A549 (cell line): ENCODE data around the gene FAM163B. TPM values are rescaled to one million over a fixed set of nuclear protein-coding genes. Genes with fewer than 3 reads are reported as not detected.

Experiments used
- ATAC-seq, 2 experiments: fragments of 200-7000 bp in 1 of 2; fragments of >200 bp in 1 of 2; cut with Nextera tagmentation in 1 of 2; cut with Tn5 transposase in 1 of 2; 3 replicates each; pipeline versions ENCODE4 v1.8.0 to v1.9.1; 2018 to 2020; ENCODE audit warnings: mild to moderate bottlenecking in 1 of 2, moderate library complexity in 1 of 2
- CTCF ChIA-PET: fragments of 300-600 bp; sonication (Branson Sonifier 250); formaldehyde crosslinking; extraction: SDS; loops from one replicate; lab custom pipeline; 2021; ENCODE audit warnings: antibody characterized with exemption, inconsistent platforms; lab: Yijun Ruan, JAX
- POLR2A ChIA-PET: fragments of 350-600 bp; formaldehyde crosslinking; extraction: SDS; loops from one replicate; lab custom pipeline; 2021; ENCODE audit warnings: antibody characterized with exemption, inconsistent platforms; lab: Yijun Ruan, JAX
- DNase-seq, 2 experiments: peaks; one replicate each; pipeline versions ENCODE4 v3.0.0 to v3.0.0-alpha.2; 2011 to 2016; ENCODE audit warnings: low read depth in 1 of 2, low spot score in 1 of 2
- FAIRE-seq: peaks from 2 replicates; lab custom pipeline; 2011; peaks lifted over from hg19 to GRCh38; lab: Jason Lieb, UNC
- H3K27ac ChIP-seq, 2 experiments: fragments of >200 bp; sonication (Bioruptor Twin); formaldehyde crosslinking; 3 replicates each; pipeline ENCODE4 v1.5.1; 2016 to 2017
- H3K4me1 ChIP-seq: fragments of >200 bp; sonication (Bioruptor Twin); formaldehyde crosslinking; 3 replicates; pipeline ENCODE4 v1.6.1; 2016
- H3K4me2 ChIP-seq: fragments of >200 bp; sonication (Bioruptor Twin); formaldehyde crosslinking; 3 replicates; pipeline ENCODE4 v1.6.1; 2016
- H3K4me3 ChIP-seq: fragments of >200 bp; sonication (Bioruptor Twin); formaldehyde crosslinking; 3 replicates; pipeline ENCODE4 v1.5.1; 2016
- H3K9me3 ChIP-seq: fragments of >200 bp; sonication (Bioruptor Twin); formaldehyde crosslinking; 3 replicates; pipeline ENCODE4 v1.6.1; 2016
- CBX2 ChIP-seq: fragments of 200-600 bp; sonication (generic); IDR thresholded peaks from 2 replicates; pipeline ENCODE4 v1.6.1; 2016; ENCODE audit warnings: low read depth, mild to moderate bottlenecking, borderline replicate concordance
- CBX8 ChIP-seq: fragments of 200-600 bp; sonication (generic); IDR thresholded peaks from 2 replicates; pipeline ENCODE4 v1.6.1; 2016
- CHD4 ChIP-seq: fragments of 200-600 bp; sonication (generic); IDR thresholded peaks from 2 replicates; pipeline ENCODE4 v1.6.1; 2016; ENCODE audit warnings: antibody characterized with exemption, mild to moderate bottlenecking, borderline replicate concordance
- E2F6 ChIP-seq: IDR thresholded peaks from 2 replicates; pipeline ENCODE4 v1.6.1; 2012; ENCODE audit warnings: low read depth, borderline replicate concordance
- EHF ChIP-seq: fragments of 250-450 bp; sonication (Bioruptor Pico); IDR thresholded peaks from 2 replicates; pipeline ENCODE4 v1.5.0; 2020; ENCODE audit warnings: mild to moderate bottlenecking
- EHMT2 ChIP-seq: fragments of 200-600 bp; sonication (generic); IDR thresholded peaks from 2 replicates; pipeline ENCODE4 v1.6.1; 2016; ENCODE audit warnings: antibody characterized with exemption, low read depth, mild to moderate bottlenecking, moderate library complexity
- EP300 ChIP-seq, 2 experiments: fragments of >200 bp; sonication (Bioruptor Twin); formaldehyde crosslinking; IDR thresholded peaks; 2 replicates in 1 of 2; 3 replicates in 1 of 2; pipeline ENCODE4 v1.6.1; 2016 to 2017
- GATA3 ChIP-seq: IDR thresholded peaks from 2 replicates; pipeline ENCODE4 v1.6.1; 2012; ENCODE audit warnings: borderline replicate concordance
- HDAC2 ChIP-seq: fragments of 200-600 bp; sonication (generic); IDR thresholded peaks from 2 replicates; pipeline ENCODE4 v1.6.1; 2016
- HOXB13 ChIP-seq: fragments of 250-450 bp; sonication (Bioruptor Pico); IDR thresholded peaks from 2 replicates; pipeline ENCODE4 v1.5.0; 2020; ENCODE audit warnings: low read depth, mild to moderate bottlenecking, moderate library complexity
- HOXB5 ChIP-seq: fragments of 250-450 bp; sonication (Bioruptor Pico); IDR thresholded peaks from 2 replicates; pipeline ENCODE4 v1.5.0; 2020; ENCODE audit warnings: mild to moderate bottlenecking, moderate library complexity
- JUN ChIP-seq, 2 experiments: fragments of >200 bp; sonication (Bioruptor Twin); formaldehyde crosslinking; IDR thresholded peaks; 2 replicates in 1 of 2; 3 replicates in 1 of 2; pipeline ENCODE4 v1.6.1; 2016 to 2017
- KDM5A ChIP-seq: fragments of 200-600 bp; sonication (generic); IDR thresholded peaks from 2 replicates; pipeline ENCODE4 v1.6.1; 2016; ENCODE audit warnings: antibody characterized with exemption, mild to moderate bottlenecking
- MAFK ChIP-seq: fragments of 450-650 bp; IDR thresholded peaks from 2 replicates; pipeline ENCODE4 v1.6.1; 2014; ENCODE audit not compliant: partially characterized antibody
- MAZ ChIP-seq: fragments of 150-350 bp; IDR thresholded peaks from 2 replicates; pipeline ENCODE4 v1.6.1; 2014; ENCODE audit warnings: antibody characterized with exemption, low read depth, low read length, borderline replicate concordance
- PHF8 ChIP-seq: fragments of 200-600 bp; sonication (generic); IDR thresholded peaks from 2 replicates; pipeline ENCODE4 v1.6.1; 2016; ENCODE audit warnings: low read depth, mild to moderate bottlenecking, antibody characterized with exemption, moderate library complexity, borderline replicate concordance
- POLR2A ChIP-seq: IDR thresholded peaks from 2 replicates; pipeline ENCODE4 v1.6.1; 2012; ENCODE audit warnings: mild to moderate bottlenecking, low read length
- POLR2AphosphoS2 ChIP-seq: conservative IDR thresholded peaks from 2 replicates; pipeline ENCODE4 v1.6.1; 2012; ENCODE audit warnings: low read length, improper control_type of control experiment, inconsistent platforms
- RAD21 ChIP-seq, 2 experiments: fragments of >200 bp in 1 of 2; sonication (Bioruptor Twin) in 1 of 2; formaldehyde crosslinking in 1 of 2; IDR thresholded peaks in 1 of 2; conservative IDR thresholded peaks in 1 of 2; 2 replicates in 1 of 2; 3 replicates in 1 of 2; pipeline ENCODE4 v1.6.1; 2012 to 2018; ENCODE audit warnings: inconsistent platforms in 1 of 2
- RARB ChIP-seq: fragments of 250-450 bp; sonication (Bioruptor Pico); IDR thresholded peaks from 2 replicates; pipeline ENCODE4 v1.8.0; 2021; ENCODE audit warnings: mild to moderate bottlenecking, moderate library complexity
- RNF2 ChIP-seq: fragments of 200-600 bp; sonication (generic); IDR thresholded peaks from 2 replicates; pipeline ENCODE4 v1.6.1; 2016; ENCODE audit warnings: low read depth, mild to moderate bottlenecking, antibody characterized with exemption, moderate library complexity, borderline replicate concordance
- SMC3 ChIP-seq: fragments of >200 bp; sonication (Bioruptor Twin); formaldehyde crosslinking; IDR thresholded peaks from 3 replicates; pipeline ENCODE4 v1.6.1; 2018; ENCODE audit warnings: inconsistent platforms
- WGBS: methylation state at CpG from one replicate; pipeline ENCODE4 v1.1.6; 2017; ENCODE audit errors: missing lambda C conversion rate; 5-methylcytosine and 5-hydroxymethylcytosine counted together
- polyA plus RNA-seq, 4 experiments: library from polyadenylated mRNA; depleted of rRNA in 3 of 4; stranded (reverse); fragments of >200 nt; fragmentation: RNase III in 1 of 4; extraction: RNeasy Plus Mini Kit Qiagen cat#74134 plus additional on column Dnase treatment in 1 of 4; gene quantifications; 2 replicates in 3 of 4; 3 replicates in 1 of 4; pipeline ENCODE4 v1.2.3, GENCODE V29; 2011 to 2017
- TF ChIP-seq, protein P1 (sequence below): fragments of 450-650 bp; IDR thresholded peaks from 2 replicates; pipeline ENCODE4 v1.6.1; 2014; ENCODE audit warnings: antibody characterized with exemption
- TF ChIP-seq, protein P2 (sequence below): fragments of >200 bp; sonication (Bioruptor Twin); formaldehyde crosslinking; IDR thresholded peaks from 2 replicates; pipeline ENCODE4 v1.6.1; 2016
- TF ChIP-seq, protein P3 (sequence below): fragments of >200 bp; sonication (Bioruptor Twin); formaldehyde crosslinking; IDR thresholded peaks from 3 replicates; pipeline ENCODE4 v1.6.1; 2016

FAM163B gene
- polyA plus RNA-seq, 2 of the 4 experiments (the other 2 are of a cell fraction), result not detected

- Histone ChIP-seq H3K9me3 (no peaks in the 10 kb centered on the region), H3K4me1 (no peaks in the 10 kb centered on the region), H3K4me2 (no peak overlapping the region), H3K27ac (no peak overlapping the region), H3K4me3 (no peak overlapping the region)
- no peak for DNase-seq
- 50% methylated on average over 12 of the region's 12 CpGs for WGBS
- CTCF ChIA-PET, result no interaction called here
- no peak for FAIRE-seq
- ATAC-seq, result peak in 1 of 2 experiments; percentile 23; a peak in 2 of 6 replicates
- POLR2A ChIA-PET, result no interaction called here
- no peak for TF ChIP-seq MAZ
- no peak for TF ChIP-seq CHD4
- TF ChIP-seq EP300 (IDR thresholded peaks at IDR 0.05), result no peak
- TF ChIP-seq SMC3, result no peak
- TF ChIP-seq MAFK, result no peak
- no peak for TF ChIP-seq RNF2
- no peak for TF ChIP-seq EHMT2
- TF ChIP-seq POLR2A, result no peak
- no peak for TF ChIP-seq RAD21 (conservative IDR thresholded peaks at IDR 0.05 in 1 of 2, IDR thresholded peaks at IDR 0.05 in 1 of 2)
These were observed 28.4 kb upstream of the FAM163B start for GRCh38 chr9:133637451-133638055.

DNA sequence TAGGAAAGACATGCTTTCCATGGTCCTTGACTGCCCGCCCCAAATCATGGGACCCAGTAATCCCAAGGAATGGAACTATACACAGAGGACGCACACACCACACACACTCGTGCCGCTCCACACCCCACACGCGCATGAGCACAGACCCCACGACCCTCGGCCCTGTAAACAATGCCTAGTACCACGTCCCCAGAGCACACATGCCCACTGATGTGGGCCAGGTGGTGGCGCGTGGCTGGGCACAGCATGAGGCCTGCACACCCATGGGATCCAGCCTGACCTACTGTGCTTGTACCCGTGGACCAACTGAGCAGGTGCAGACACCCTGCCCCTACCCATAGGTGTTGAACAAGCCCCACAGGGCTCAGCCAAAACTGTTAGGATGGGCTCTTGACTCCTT lies 27.7 kb upstream of the FAM163B start:
- 54% methylated on average over 7 of the region's 12 CpGs for WGBS
- Histone ChIP-seq H3K4me1 (no peaks in the 10 kb centered on the region), H3K4me3 (no peak overlapping the region), H3K4me2 (no peak overlapping the region), H3K9me3 (no peaks in the 10 kb centered on the region), H3K27ac (no peak overlapping the region)
- TF ChIP-seq, protein P1, sequence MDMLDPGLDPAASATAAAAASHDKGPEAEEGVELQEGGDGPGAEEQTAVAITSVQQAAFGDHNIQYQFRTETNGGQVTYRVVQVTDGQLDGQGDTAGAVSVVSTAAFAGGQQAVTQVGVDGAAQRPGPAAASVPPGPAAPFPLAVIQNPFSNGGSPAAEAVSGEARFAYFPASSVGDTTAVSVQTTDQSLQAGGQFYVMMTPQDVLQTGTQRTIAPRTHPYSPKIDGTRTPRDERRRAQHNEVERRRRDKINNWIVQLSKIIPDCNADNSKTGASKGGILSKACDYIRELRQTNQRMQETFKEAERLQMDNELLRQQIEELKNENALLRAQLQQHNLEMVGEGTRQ, result no peak
- TF ChIP-seq, protein P2, sequence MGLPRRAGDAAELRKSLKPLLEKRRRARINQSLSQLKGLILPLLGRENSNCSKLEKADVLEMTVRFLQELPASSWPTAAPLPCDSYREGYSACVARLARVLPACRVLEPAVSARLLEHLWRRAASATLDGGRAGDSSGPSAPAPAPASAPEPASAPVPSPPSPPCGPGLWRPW, result no peak
- TF ChIP-seq JUN (IDR thresholded peaks at IDR 0.05) (no peak), HOXB13 (CRISPR knock-in tag) (no peak), RARB (no peak), HDAC2 (no peak), CBX2 (no peak), HOXB5 (CRISPR knock-in tag) (no peak), CBX8 (no peak), E2F6 (no peak), RNF2 (no peak), PHF8 (no peak), POLR2AphosphoS2 (no peak), KDM5A (no peak), EHF (CRISPR knock-in tag) (no peak), GATA3 (no peak)
- TF ChIP-seq, protein P3, sequence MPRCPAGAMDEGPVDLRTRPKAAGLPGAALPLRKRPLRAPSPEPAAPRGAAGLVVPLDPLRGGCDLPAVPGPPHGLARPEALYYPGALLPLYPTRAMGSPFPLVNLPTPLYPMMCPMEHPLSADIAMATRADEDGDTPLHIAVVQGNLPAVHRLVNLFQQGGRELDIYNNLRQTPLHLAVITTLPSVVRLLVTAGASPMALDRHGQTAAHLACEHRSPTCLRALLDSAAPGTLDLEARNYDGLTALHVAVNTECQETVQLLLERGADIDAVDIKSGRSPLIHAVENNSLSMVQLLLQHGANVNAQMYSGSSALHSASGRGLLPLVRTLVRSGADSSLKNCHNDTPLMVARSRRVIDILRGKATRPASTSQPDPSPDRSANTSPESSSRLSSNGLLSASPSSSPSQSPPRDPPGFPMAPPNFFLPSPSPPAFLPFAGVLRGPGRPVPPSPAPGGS, result no peak
- ChIA-PET CTCF (interaction anchor here (1.3 kb wide), 1 partner anchor 358 kb away, joined by 6 read pairs; no protein-coding TSS in a partner anchor), POLR2A (no interaction called here)
- DNase-seq (no peak), ATAC-seq (no peak), FAIRE-seq (no peak)
